BE2C (cell line): Measurements from ENCODE around the gene EXT2.

Source experiments
- DNase-seq: peaks from one replicate; pipeline ENCODE4 v3.0.0-alpha.2; 2020
- H3K27me3 ChIP-seq: fragments of 250-450 bp; sonication (Bioruptor Pico); 2 replicates; pipeline ENCODE4 v1.5.1; 2020; ENCODE audit warnings: mild to moderate bottlenecking
- H3K36me3 ChIP-seq: fragments of 250-450 bp; sonication (Bioruptor Pico); 2 replicates; pipeline ENCODE4 v1.5.1; 2020; ENCODE audit warnings: mild to moderate bottlenecking
- H3K4me1 ChIP-seq: fragments of 250-450 bp; sonication (Bioruptor Pico); 2 replicates; pipeline ENCODE4 v1.5.1; 2020
- H3K4me3 ChIP-seq: 2 replicates; pipeline ENCODE4 v1.5.1; 2011; ENCODE audit warnings: low read depth, low read length
- H3K9me3 ChIP-seq: fragments of 250-450 bp; sonication (Bioruptor Pico); 2 replicates; pipeline ENCODE4 v1.5.1; 2020
- TF ChIP-seq, protein P1 (sequence below): IDR thresholded peaks from 2 replicates; pipeline ENCODE4 v1.5.1; 2012; ENCODE audit warnings: mild to moderate bottlenecking, low read depth, low read length

The EXT2 gene

DNA sequence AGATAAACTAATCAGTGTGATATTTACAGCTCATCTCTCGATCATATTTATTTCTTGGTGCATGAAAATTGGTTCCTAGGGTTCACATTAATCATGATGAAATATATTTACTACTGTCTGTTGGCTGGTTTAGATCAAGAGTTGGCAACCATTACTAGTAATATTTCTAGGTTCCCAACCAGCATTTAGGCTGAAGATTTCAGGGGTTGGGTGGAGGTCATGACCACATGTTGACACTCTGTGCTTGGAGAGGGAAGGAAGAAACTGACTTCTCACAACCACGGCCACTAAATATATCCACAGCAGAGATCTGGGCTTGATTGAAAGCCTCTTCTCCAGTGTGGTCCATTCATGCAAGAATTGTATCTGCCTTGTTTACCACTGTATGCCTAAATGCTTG lies 126.5 kb downstream of the EXT2 start:
- Histone ChIP-seq H3K36me3 (no peaks in the 10 kb centered on the region), H3K27me3 (no peaks in the 10 kb centered on the region), H3K9me3 (no peaks in the 10 kb centered on the region), H3K4me3 (no peak overlapping the region), H3K4me1 (no peaks in the 10 kb centered on the region)
- no peak for DNase-seq
- TF ChIP-seq, protein P1, sequence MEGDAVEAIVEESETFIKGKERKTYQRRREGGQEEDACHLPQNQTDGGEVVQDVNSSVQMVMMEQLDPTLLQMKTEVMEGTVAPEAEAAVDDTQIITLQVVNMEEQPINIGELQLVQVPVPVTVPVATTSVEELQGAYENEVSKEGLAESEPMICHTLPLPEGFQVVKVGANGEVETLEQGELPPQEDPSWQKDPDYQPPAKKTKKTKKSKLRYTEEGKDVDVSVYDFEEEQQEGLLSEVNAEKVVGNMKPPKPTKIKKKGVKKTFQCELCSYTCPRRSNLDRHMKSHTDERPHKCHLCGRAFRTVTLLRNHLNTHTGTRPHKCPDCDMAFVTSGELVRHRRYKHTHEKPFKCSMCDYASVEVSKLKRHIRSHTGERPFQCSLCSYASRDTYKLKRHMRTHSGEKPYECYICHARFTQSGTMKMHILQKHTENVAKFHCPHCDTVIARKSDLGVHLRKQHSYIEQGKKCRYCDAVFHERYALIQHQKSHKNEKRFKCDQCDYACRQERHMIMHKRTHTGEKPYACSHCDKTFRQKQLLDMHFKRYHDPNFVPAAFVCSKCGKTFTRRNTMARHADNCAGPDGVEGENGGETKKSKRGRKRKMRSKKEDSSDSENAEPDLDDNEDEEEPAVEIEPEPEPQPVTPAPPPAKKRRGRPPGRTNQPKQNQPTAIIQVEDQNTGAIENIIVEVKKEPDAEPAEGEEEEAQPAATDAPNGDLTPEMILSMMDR = no peak

DNA sequence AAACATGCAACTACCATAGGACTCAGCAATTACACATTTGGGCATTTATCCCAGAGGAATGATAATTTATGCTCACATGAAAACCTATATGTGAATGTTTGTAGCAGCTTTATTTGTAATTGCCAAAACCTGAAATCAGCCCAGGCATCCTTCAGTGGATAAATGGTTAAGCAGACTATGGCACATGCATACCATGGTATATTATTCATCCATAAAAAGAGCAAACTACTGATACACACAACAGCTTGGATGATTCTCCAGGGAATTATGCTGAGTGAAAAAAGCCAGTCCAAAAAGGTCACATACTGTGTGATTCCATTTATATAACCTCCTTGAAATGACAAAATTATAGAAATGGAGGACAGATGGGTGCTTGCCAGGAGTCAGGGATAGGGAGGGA lies 127.8 kb downstream of the EXT2 start:
- DNase-seq = no peak
- H3K9me3 ChIP-seq = no peaks in the 10 kb centered on the region
- H3K36me3 ChIP-seq = no peaks in the 10 kb centered on the region
- H3K4me3 ChIP-seq = no peak overlapping the region
- no peaks in the 10 kb centered on the region for H3K27me3 ChIP-seq
- H3K4me1 ChIP-seq = no peaks in the 10 kb centered on the region
- TF ChIP-seq, protein P1 = no peak

DNA sequence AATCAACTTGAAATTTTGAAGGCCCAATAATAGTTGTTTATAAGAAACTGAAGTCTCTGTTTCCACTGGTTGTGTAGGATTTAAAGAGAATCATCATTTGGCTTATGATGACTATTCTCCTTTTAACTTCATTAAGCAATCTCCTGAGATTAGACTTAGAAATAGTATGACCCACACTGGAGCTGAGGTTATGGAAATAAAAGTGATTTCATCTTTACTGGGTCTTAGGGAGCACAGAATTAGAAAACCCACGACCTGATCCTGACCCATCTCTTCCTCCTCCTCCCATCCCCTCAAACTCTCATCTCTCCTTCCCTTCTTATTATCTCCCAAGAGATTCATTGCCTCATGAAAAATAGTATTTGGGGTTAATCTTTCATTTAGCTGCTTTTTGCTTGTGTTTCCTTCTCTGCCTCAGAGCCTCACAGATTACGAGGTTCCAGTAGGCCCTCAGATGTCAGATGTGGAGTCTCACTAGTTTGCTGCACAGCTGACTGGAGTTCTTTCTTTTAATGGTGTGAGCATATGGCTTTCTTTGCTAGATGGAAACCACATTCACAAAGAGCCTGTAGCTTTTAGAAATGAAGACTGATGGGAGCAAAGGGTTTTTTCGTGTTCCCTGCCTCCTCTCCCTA lies 129.5 kb downstream of the EXT2 start:
- TF ChIP-seq, protein P1 = no peak
- H3K4me3 ChIP-seq = no peak overlapping the region
- H3K36me3 ChIP-seq = no peaks in the 10 kb centered on the region
- no peak for DNase-seq
- H3K27me3 ChIP-seq = no peaks in the 10 kb centered on the region
- no peaks in the 10 kb centered on the region for H3K9me3 ChIP-seq
- no peaks in the 10 kb centered on the region for H3K4me1 ChIP-seq

DNA sequence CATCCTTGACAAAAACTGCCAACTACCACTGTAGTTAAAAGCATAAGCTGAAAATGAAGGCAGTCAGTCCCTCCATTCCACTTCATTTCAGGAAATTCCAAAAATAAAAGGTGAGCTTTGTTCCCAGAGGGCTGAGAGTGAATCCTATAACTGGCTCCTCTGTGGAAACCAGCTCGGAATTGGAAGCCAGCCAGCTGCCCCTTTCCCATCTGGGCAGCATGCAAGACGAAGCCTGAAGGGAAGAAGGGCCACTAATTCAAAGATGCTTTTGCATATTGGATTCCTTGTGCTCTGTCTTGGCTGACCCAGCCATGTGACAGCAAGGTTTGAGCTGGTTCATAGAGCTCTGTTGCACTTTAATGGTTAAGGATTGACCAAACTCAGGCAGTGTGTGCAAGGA lies 131.0 kb downstream of the EXT2 start:
- Histone ChIP-seq H3K4me1 (no peaks in the 10 kb centered on the region), H3K4me3 (no peak overlapping the region), H3K9me3 (no peaks in the 10 kb centered on the region), H3K36me3 (no peaks in the 10 kb centered on the region), H3K27me3 (no peaks in the 10 kb centered on the region)
- TF ChIP-seq, protein P1 = no peak
- no peak for DNase-seq

DNA sequence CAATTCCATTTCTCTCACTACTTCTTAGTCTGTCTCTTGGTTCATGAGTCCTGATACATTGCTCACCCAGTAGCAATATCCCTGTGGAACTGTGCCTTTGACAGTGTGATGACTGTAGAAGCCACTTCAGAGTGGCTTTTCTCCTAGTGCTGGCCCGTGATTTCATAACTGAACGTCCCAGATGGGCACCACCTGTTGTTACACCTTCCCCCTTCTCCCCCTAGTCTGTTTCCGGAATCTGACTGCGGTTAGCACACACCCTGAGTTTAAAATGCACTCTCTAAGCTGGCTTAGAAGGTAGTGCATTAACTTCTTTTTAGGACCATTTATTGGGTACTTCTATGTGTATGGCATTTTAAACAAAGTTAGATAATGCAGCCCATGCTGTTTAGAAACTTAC lies 131.5 kb downstream of the EXT2 start:
- H3K36me3 ChIP-seq = no peaks in the 10 kb centered on the region
- TF ChIP-seq, protein P1 = no peak
- no peaks in the 10 kb centered on the region for H3K27me3 ChIP-seq
- no peaks in the 10 kb centered on the region for H3K4me1 ChIP-seq
- no peak for DNase-seq
- no peaks in the 10 kb centered on the region for H3K9me3 ChIP-seq
- no peak overlapping the region for H3K4me3 ChIP-seq

DNA sequence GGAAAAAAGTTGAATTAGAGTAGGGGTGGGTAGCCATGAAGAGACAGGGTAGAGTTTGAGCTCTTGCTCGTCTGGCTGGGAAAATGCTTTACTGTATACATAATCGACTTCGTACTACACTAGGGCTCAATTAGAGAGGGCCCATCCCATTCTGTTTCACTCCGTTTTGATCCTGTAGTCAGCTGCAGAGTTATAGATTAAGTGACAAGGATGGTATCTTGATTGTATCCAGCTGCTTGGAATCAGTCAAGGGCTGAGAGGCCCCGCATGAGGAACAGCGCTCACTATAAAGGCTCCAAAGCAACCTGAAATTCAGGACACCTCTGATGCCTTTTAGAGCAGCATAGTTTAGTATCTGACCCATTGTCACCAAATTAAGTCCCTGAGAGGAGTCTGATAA lies 132.9 kb downstream of the EXT2 start:
- no peak for DNase-seq
- H3K9me3 ChIP-seq = no peaks in the 10 kb centered on the region
- H3K4me3 ChIP-seq = no peak overlapping the region

More for the DNA sequence above, 132.9 kb downstream of the EXT2 start:
- H3K27me3 ChIP-seq = no peaks in the 10 kb centered on the region
- H3K4me1 ChIP-seq = no peaks in the 10 kb centered on the region
- no peaks in the 10 kb centered on the region for H3K36me3 ChIP-seq
- TF ChIP-seq, protein P1 = no peak
